Frontal cortex (tissue), 4 donors: ENCODE data around the gene STYXL2. TPM values are rescaled to one million over a fixed set of nuclear protein-coding genes. Genes with fewer than 3 reads are reported as not detected.

Experiments used
- DNase-seq, 2 donors: peaks; one replicate each; pipeline ENCODE4 v3.0.0; 2012; ENCODE audit warnings: low spot score in 2 of 2
- FAIRE-seq: peaks from 2 replicates; lab custom pipeline; 2012; peaks lifted over from hg19 to GRCh38; lab: Jason Lieb, UNC
- total RNA-seq: library from RNA; depleted of rRNA; stranded (reverse); fragments of >200 nt; gene quantifications from one replicate; pipeline ENCODE4 v1.2.3, GENCODE V29; 2014
- donor health status: control.
- donor health status: control.
- donor health status: control.

The STYXL2 gene
- total RNA-seq, 1 donor from 2014 or later = 0.41 TPM

GRCh38 chr1:167077128-167077867, 16.6 kb upstream of the STYXL2 start:
- FAIRE-seq (no peak), DNase-seq (no peak)

- DNase-seq (no peak), FAIRE-seq (no peak)
Measured at GRCh38 chr1:167077868-167078210, 16.0 kb upstream of the STYXL2 start.

- FAIRE-seq (no peak), DNase-seq (no peak)
Measured at GRCh38 chr1:167081594-167082156, 12.2 kb upstream of the STYXL2 start.

GRCh38 chr1:167082511-167083027, 11.3 kb upstream of the STYXL2 start:
- no peak for DNase-seq

GRCh38 chr1:167083066-167083665, 10.7 kb upstream of the STYXL2 start:
- no peak for DNase-seq
- no peak for FAIRE-seq

More at GRCh38 chr1:167082511-167083027, 11.3 kb upstream of the STYXL2 start:
- FAIRE-seq = no peak

- no peak for DNase-seq
- no peak for FAIRE-seq
Measured at GRCh38 chr1:167083871-167084270, 10.0 kb upstream of the STYXL2 start.

GRCh38 chr1:167084757-167085156, 9.1 kb upstream of the STYXL2 start:
- FAIRE-seq = no peak

GRCh38 chr1:167086033-167086432, 7.8 kb upstream of the STYXL2 start:
- FAIRE-seq (no peak), DNase-seq (no peak)

More at GRCh38 chr1:167084757-167085156, 9.1 kb upstream of the STYXL2 start:
- DNase-seq = no peak

- DNase-seq = no peak
- no peak for FAIRE-seq
Measured at GRCh38 chr1:167086768-167087167, 7.1 kb upstream of the STYXL2 start.

GRCh38 chr1:167088746-167089417, 5.0 kb upstream of the STYXL2 start:
- FAIRE-seq (no peak), DNase-seq (no peak)

- DNase-seq (no peak), FAIRE-seq (no peak)
Measured at GRCh38 chr1:167089939-167090313, 3.9 kb upstream of the STYXL2 start.

GRCh38 chr1:167090314-167090942, 3.4 kb upstream of the STYXL2 start, which contains the start of gene GPA33:
TSS of gene GPA33 (minus strand) at chr1:167090377. CDS start at chr1:167090287, 90 bp downstream.
- DNase-seq (no peak), FAIRE-seq (no peak)

- no peak for FAIRE-seq
Measured at GRCh38 chr1:167092653-167093052, 1.2 kb upstream of the STYXL2 start.

GRCh38 chr1:167094690-167095089, 815 bp downstream of the STYXL2 start:
- DNase-seq = no peak
- FAIRE-seq = no peak

More at GRCh38 chr1:167092653-167093052, 1.2 kb upstream of the STYXL2 start:
- DNase-seq = no peak

GRCh38 chr1:167095368-167095767, 1.5 kb downstream of the STYXL2 start:
- no peak for DNase-seq
- no peak for FAIRE-seq

GRCh38 chr1:167099851-167100250, 6.0 kb downstream of the STYXL2 start:
- FAIRE-seq = no peak

GRCh38 chr1:167100730-167101129, 6.9 kb downstream of the STYXL2 start:
- DNase-seq (no peak), FAIRE-seq (no peak)

More at GRCh38 chr1:167099851-167100250, 6.0 kb downstream of the STYXL2 start:
- DNase-seq = no peak

- FAIRE-seq (no peak), DNase-seq (no peak)
Measured at GRCh38 chr1:167101754-167102153, 7.9 kb downstream of the STYXL2 start.

GRCh38 chr1:167102906-167103573, 9.2 kb downstream of the STYXL2 start:
- FAIRE-seq = no peak

More at GRCh38 chr1:167102906-167103573, 9.2 kb downstream of the STYXL2 start:
- DNase-seq = no peak
